Psoas muscle (tissue), 8 donors: ENCODE results near the gene MYF6. TPM values are rescaled to one million over a fixed set of nuclear protein-coding genes. Genes with fewer than 3 reads are reported as not detected.

Experiments used
- ATAC-seq, 4 donors: fragments of 200-7000 bp; cut with Tn5 transposase; one replicate each; pipeline ENCODE4 v1.9.1; 2020; ENCODE audit warnings: moderate library complexity in 3 of 4, mild to moderate bottlenecking in 2 of 4
- DNase-seq, 2 donors: peaks; one replicate each; pipeline ENCODE4 v3.0.0-alpha.2; 2020
- H3K27ac ChIP-seq: fragments of 200-600 bp; one replicate; pipeline ENCODE4 v1.8.0; 2022
- H3K27me3 ChIP-seq, 3 donors: fragments of 200-600 bp in 1 of 3; one replicate each; pipeline versions ENCODE4 v1.6.1 to v1.8.0; 2013 to 2022; ENCODE audit warnings: low read length in 2 of 3, mild to moderate bottlenecking in 2 of 3, moderate library complexity in 1 of 3; ENCODE audit not compliant: insufficient read depth in 3 of 3
- H3K36me3 ChIP-seq, 2 donors: fragments of 200-600 bp in 1 of 2; one replicate each; pipeline versions ENCODE4 v1.6.1 to v1.8.0; 2013 to 2022; ENCODE audit warnings: low read depth in 1 of 2, mild to moderate bottlenecking in 1 of 2, moderate library complexity in 1 of 2; ENCODE audit not compliant: insufficient read depth in 1 of 2
- H3K4me1 ChIP-seq: fragments of 200-600 bp; one replicate; pipeline ENCODE4 v1.8.0; 2022
- H3K4me3 ChIP-seq: fragments of 200-600 bp; one replicate; pipeline ENCODE4 v1.8.0; 2022; ENCODE audit warnings: mild to moderate bottlenecking
- H3K9me3 ChIP-seq: fragments of 200-600 bp; one replicate; pipeline ENCODE4 v1.8.0; 2022
- CTCF ChIP-seq: fragments of 200-600 bp; IDR thresholded peaks from one replicate; pipeline ENCODE4 v1.8.0; 2022; ENCODE audit warnings: antibody characterized with exemption
- WGBS, 3 donors: extraction: QIAGEN DNeasy Blood & Tissue Kit; methylation state at CpG; one replicate each; pipeline versions ENCODE4 v1.1.6 to v1.1.7; 2013; 5-methylcytosine and 5-hydroxymethylcytosine counted together
- intact Hi-C, 2 donors: fragments of 100-400 bp; cut with DNase I; formaldehyde crosslinking; loops; one replicate each; pipeline versions ENCODE4 v1.11.0 to v1.14.2; 2022
- polyA plus RNA-seq, 3 donors: library from polyadenylated mRNA; stranded (reverse); fragments of 200-250 nt; gene quantifications; one replicate each; pipeline ENCODE4 v1.2.3, GENCODE V29; 2013
- total RNA-seq, 4 donors: library from RNA; stranded (reverse); fragmentation: NEBNext Ultra II Directional in 2 of 4; extraction: Animal tissue kit (Norgen Biotek cat#: 25700) in 2 of 4; gene quantifications; one replicate each; pipeline versions ENCODE4 v1.2.1 to v1.2.4, GENCODE V29; 2021 to 2023
- donor health status: healthy with polysubstance abuse.
- donor health status: DM: no; HTN: no; CAD: no; lungs with moderate emphysema.
- donor health status: Bipolar disorder and iron deficiency.
- donor health status: healthy.
- donor health status: DM: yes; HTN: yes; CAD: no.
- donor health status: DM: no; HTN: no; CAD: no.
- donor health status: DM: no; HTN: no; CAD: no.
- donor health status: DM: yes; HTN: yes; CAD: no.

MYF6 gene
- total and polyA plus RNA-seq, 7 donors, result 66.7 to 1,359 (median 377) TPM

- intact Hi-C loops, result loop anchor here (5.0 kb wide), 1 partner anchor 81 kb away; no protein-coding TSS in a partner anchor
- H3K27ac ChIP-seq, result peak overlapping the region; percentile 93
- TF ChIP-seq CTCF, result no peak
- H3K9me3 ChIP-seq, result no peaks in the 10 kb centered on the region
- ATAC-seq, result peak; percentile 6 to 29 (median 19)
- peaks cover 0 to 11% of the 10 kb centered on the region in 2 donors for H3K36me3 ChIP-seq
- peak overlapping the region; percentile 76 for H3K4me3 ChIP-seq
- WGBS, 3 donors, result 8 to 17% (median 15%) methylated on average over 19 to 21 of the region's 21 CpGs
- peak; percentile 27 to 67 for DNase-seq
- peaks cover 7% of the 10 kb centered on the region for H3K4me1 ChIP-seq
- H3K27me3 ChIP-seq, result no peaks in the 10 kb centered on the region
These were observed 410 bp downstream of the MYF6 start for GRCh38 chr12:80707830-80708258.

- Histone ChIP-seq H3K4me1 (peaks cover 11% of the 10 kb centered on the region), H3K9me3 (no peaks in the 10 kb centered on the region), H3K27me3 (no peaks in the 10 kb centered on the region), H3K27ac (peak overlapping the region; percentile 93), H3K4me3 (peak overlapping the region; percentile 76), H3K36me3 (peaks cover 0 to 11% of the 10 kb centered on the region in 2 donors)
- WGBS, 3 donors, result 3 to 6% (median 3%) methylated on average over 44 to 50 of the region's 50 CpGs
- ATAC-seq, result peak in 1 of 4 donors; percentile 33
- peak in 1 of 2 donors; percentile 56 for DNase-seq
- TF ChIP-seq CTCF, result no peak
- intact Hi-C loops, result loop anchor here (5.0 kb wide), 1 partner anchor 81 kb away; no protein-coding TSS in a partner anchor
These were observed 983 bp downstream of the MYF6 start for GRCh38 chr12:80708259-80708974.

- intact Hi-C loops, result loop anchor here (5.0 kb wide), 1 partner anchor 82 kb away; no protein-coding TSS in a partner anchor
- H3K27ac ChIP-seq, result peak overlapping the region; percentile 93
- no peaks in the 10 kb centered on the region for H3K9me3 ChIP-seq
- DNase-seq, result no peak
- WGBS, 3 donors, result 19 to 24% (median 21%) methylated on average over 10 of the region's 10 CpGs
- H3K4me1 ChIP-seq, result peaks cover 11% of the 10 kb centered on the region
- no peak for TF ChIP-seq CTCF
- H3K27me3 ChIP-seq, result no peaks in the 10 kb centered on the region
- H3K4me3 ChIP-seq, result peak overlapping the region; percentile 76
- no peak for ATAC-seq
- peaks cover 0 to 11% of the 10 kb centered on the region in 2 donors for H3K36me3 ChIP-seq
These were observed 1.5 kb downstream of the MYF6 start for GRCh38 chr12:80708975-80709328.

GRCh38 chr12:80709811-80710726 is 2.6 kb downstream of the MYF6 start:
- H3K4me1 ChIP-seq, result peaks cover 15% of the 10 kb centered on the region
- no peaks in the 10 kb centered on the region for H3K9me3 ChIP-seq
- peak overlapping the region; percentile 76 for H3K4me3 ChIP-seq
- WGBS, 3 donors, result 25 to 41% (median 29%) methylated on average over 20 of the region's 20 CpGs
- DNase-seq (peak in 1 of 2 donors; percentile 40), ATAC-seq (peak in 3 of 4 donors; percentile 54 to 56 (median 55))
- peak overlapping the region; percentile 93 for H3K27ac ChIP-seq
- H3K27me3 ChIP-seq, result no peaks in the 10 kb centered on the region
- intact Hi-C loops, result loop anchor here (5.0 kb wide), 2 partner anchors 52 to 83 kb away; no protein-coding TSS in a partner anchor
- TF ChIP-seq CTCF, result peak; percentile 78
- H3K36me3 ChIP-seq, result peaks cover 0 to 11% of the 10 kb centered on the region in 2 donors
